GM18505 (cell line): ENCODE data around the gene ZFX.

Experiments
- ATAC-seq: cut with Tn5 transposase; IDR thresholded peaks from one replicate; pipeline ENCODE4 v1.9.1; 2021; ENCODE audit not compliant: unreplicated experiment
- POLR2A ChIP-seq: IDR thresholded peaks from 4 replicates; pipeline ENCODE4 v1.6.1; 2011; ENCODE audit warnings: borderline replicate concordance; ENCODE audit not compliant: insufficient read depth, insufficient read length; ENCODE audit errors: extremely low read depth

Gene ZFX

GRCh38 chrX:24190500-24191156 lies 41.1 kb downstream of the ZFX start:
- TF ChIP-seq POLR2A, result no peak
- ATAC-seq, result no peak

GRCh38 chrX:24196509-24196908 lies 47.0 kb downstream of the ZFX start:
- ATAC-seq, result no peak
- TF ChIP-seq POLR2A, result no peak

- no peak for TF ChIP-seq POLR2A
- ATAC-seq, result no peak
Observed at GRCh38 chrX:24198101-24198500, 48.6 kb downstream of the ZFX start.

- TF ChIP-seq POLR2A, result no peak
- no peak for ATAC-seq
Observed at GRCh38 chrX:24200133-24200532, 50.6 kb downstream of the ZFX start.

GRCh38 chrX:24201216-24201615 lies 51.7 kb downstream of the ZFX start:
- no peak for TF ChIP-seq POLR2A
- ATAC-seq, result no peak

GRCh38 chrX:24202465-24203031 lies 53.0 kb downstream of the ZFX start:
- ATAC-seq, result no peak
- TF ChIP-seq POLR2A, result no peak

- ATAC-seq, result no peak
- no peak for TF ChIP-seq POLR2A
Observed at GRCh38 chrX:24203072-24203808, 53.7 kb downstream of the ZFX start.

- no peak for ATAC-seq
- TF ChIP-seq POLR2A, result no peak
Observed at GRCh38 chrX:24204331-24204730, 54.8 kb downstream of the ZFX start.

GRCh38 chrX:24204958-24205357 lies 55.4 kb downstream of the ZFX start:
- TF ChIP-seq POLR2A, result no peak

GRCh38 chrX:24207826-24208225 lies 58.3 kb downstream of the ZFX start:
- no peak for ATAC-seq
- TF ChIP-seq POLR2A, result no peak

More at GRCh38 chrX:24204958-24205357, 55.4 kb downstream of the ZFX start:
- no peak for ATAC-seq

GRCh38 chrX:24208496-24209240 lies 59.1 kb downstream of the ZFX start:
- no peak for TF ChIP-seq POLR2A
- no peak for ATAC-seq

GRCh38 chrX:24210190-24210589 lies 60.7 kb downstream of the ZFX start:
- ATAC-seq, result no peak
- no peak for TF ChIP-seq POLR2A

GRCh38 chrX:24214568-24214967 lies 65.0 kb downstream of the ZFX start:
- no peak for ATAC-seq
- no peak for TF ChIP-seq POLR2A

- ATAC-seq, result no peak
- no peak for TF ChIP-seq POLR2A
Observed at GRCh38 chrX:24215272-24215671, 65.7 kb downstream of the ZFX start.

GRCh38 chrX:24216037-24216436 lies 66.5 kb downstream of the ZFX start:
- ATAC-seq, result no peak

More at GRCh38 chrX:24216037-24216436, 66.5 kb downstream of the ZFX start:
- TF ChIP-seq POLR2A, result no peak
